Measurements from ENCODE around the gene SPRY4. TPM values are rescaled to one million over a fixed set of nuclear protein-coding genes. Genes with fewer than 3 reads are reported as not detected.
A peak's percentile ranks its signal among the peaks of the same experiment; 100 is the strongest.

Gene SPRY4
- total and polyA plus RNA-seq, 2 of the 8 experiments (the other 6 are each of a cell fraction or from before 2014, with no cell fraction given), result 59.1 to 113 TPM

DNA sequence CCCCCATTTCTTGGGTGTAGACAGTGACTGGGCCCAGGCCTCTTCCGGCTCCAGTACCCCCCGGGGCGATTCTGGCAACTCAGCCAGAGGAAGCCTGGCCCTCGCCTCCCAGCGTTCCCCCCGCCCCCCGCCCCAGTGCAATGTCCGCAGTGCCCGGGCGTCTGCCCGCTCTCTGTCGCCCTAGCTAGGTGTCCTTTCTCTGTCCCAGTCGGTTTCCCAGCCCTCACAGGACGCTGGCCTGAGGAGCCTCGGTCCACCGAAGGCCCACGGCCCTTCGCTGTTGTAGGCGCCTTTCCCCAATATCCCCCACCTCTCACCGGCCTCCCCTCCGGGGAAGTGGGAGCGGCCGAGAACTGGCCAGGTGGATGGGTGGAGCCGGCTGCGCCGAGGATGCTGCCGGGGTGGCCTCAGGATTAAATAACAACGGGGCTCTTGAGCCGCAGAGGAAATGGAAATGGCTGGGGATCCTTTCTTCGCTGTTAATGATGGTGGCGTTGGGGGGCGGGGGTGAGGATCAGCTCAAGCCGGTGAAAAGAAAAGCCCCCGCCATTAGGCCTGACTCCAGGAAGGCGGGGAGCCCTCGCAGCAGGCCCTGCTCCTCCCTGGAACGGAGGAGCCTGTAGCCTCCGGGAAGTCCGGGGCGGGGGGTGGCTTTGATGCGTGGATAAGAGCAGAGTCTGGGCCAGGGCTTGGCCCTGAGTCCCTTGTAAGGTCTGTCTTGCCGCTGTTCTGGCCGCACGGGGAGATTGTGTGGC lies 1.1 kb upstream of the SPRY4 start:
- Histone ChIP-seq H3K14ac (ENCODE audit: insufficient read length) (no peak overlapping the region), H4K5ac (ENCODE audit: insufficient read length, low read depth, low read length) (peak overlapping the region; percentile 95), H3K4ac (replicated peaks; ENCODE audit: insufficient read length, low read depth, low read length) (peak overlapping the region; percentile 92), H4K8ac (ENCODE audit: extremely low read depth, insufficient read depth, low read length) (peak overlapping the region; percentile 91), H3K4me1 (replicated peaks in 1 of 4; ENCODE audit: control insufficient read depth in 3 of 4, insufficient read depth in 4 of 4, low read length in 3 of 4) (peaks cover 14 to 25% (median 17%) of the 10 kb centered on the region in 4 experiments), H3K4me2 (ENCODE audit: insufficient read depth in 1 of 2, low read depth in 2 of 2, low read length in 2 of 2) (peak overlapping the region; percentile 95 to 97), H4K91ac (replicated peaks; ENCODE audit: insufficient read length, low read length) (peak overlapping the region; percentile 99), H3K36me3 (ENCODE audit: control insufficient read depth in 2 of 4, insufficient read depth in 4 of 4, low read length in 3 of 4) (no peaks in the 10 kb centered on the region), H3K79me1 (ENCODE audit: low read depth, low read length) (no peaks in the 10 kb centered on the region; the same call in none of the 2 replicates), H3K23me2 (ENCODE audit: low read depth, low read length) (peaks cover 22% of the 10 kb centered on the region), H3K18ac (ENCODE audit: extremely low read depth, low read length) (peak overlapping the region; percentile 99), H3K79me2 (ENCODE audit: control insufficient read depth in 1 of 2, insufficient read depth in 2 of 2, low read length in 2 of 2) (peaks cover 37 to 61% of the 10 kb centered on the region in 2 experiments), H3K56ac (replicated peaks; ENCODE audit: insufficient read length, low read depth, low read length) (peak overlapping the region; percentile 97), H3K23ac (ENCODE audit: insufficient read length) (no peak overlapping the region), H3K9me3 (ENCODE audit: insufficient read depth in 2 of 2, low read depth in 1 of 2, low read length in 1 of 2) (no peaks in the 10 kb centered on the region), H3K27me3 (replicated peaks in 1 of 4; ENCODE audit: control insufficient read depth in 3 of 4, extremely low read depth in 1 of 4, insufficient read depth in 3 of 4, low read length in 3 of 4) (peaks cover 0 to 5% (median 0%) of the 10 kb centered on the region in 4 experiments; a peak in 2 of 7 replicates), H2AFZ (ENCODE audit: low read length) (no peak overlapping the region), H3K9ac (replicated peaks in 1 of 4; ENCODE audit: extremely low read depth in 1 of 4, low read depth in 3 of 4, low read length in 3 of 4) (peak overlapping the region in 3 of 4 experiments; percentile 76 to 88 (median 81); a peak in 6 of 7 replicates), H3K4me3 (ENCODE audit: extremely low read depth in 1 of 4, insufficient read depth in 2 of 4, low read depth in 3 of 4, low read length in 4 of 4) (peak overlapping the region; percentile 51 to 95 (median 90)), H2BK20ac (ENCODE audit: low read length) (peak overlapping the region; percentile 82; the same call in 1 of the 2 replicates), H4K20me1 (replicated peaks in 1 of 2; ENCODE audit: control insufficient read depth in 1 of 2, insufficient read depth in 2 of 2, low read length in 2 of 2) (peaks cover 15 to 23% of the 10 kb centered on the region in 2 experiments), H2BK120ac (replicated peaks; ENCODE audit: low read depth, low read length) (peak overlapping the region; percentile 89), H2BK5ac (ENCODE audit: low read depth, low read length) (peak overlapping the region; percentile 99), H2BK15ac (ENCODE audit: low read length) (peak overlapping the region; percentile 36; the same call in 1 of the 2 replicates), H3K27ac (ENCODE audit: low read depth, low read length) (peak overlapping the region; percentile 90), H2BK12ac (ENCODE audit: low read depth, low read length) (peak overlapping the region; percentile 96; the same call in 1 of the 2 replicates), H2AK5ac (ENCODE audit: low read depth, low read length) (no peak overlapping the region; the same call in 1 of the 2 replicates)
- ChIA-PET CTCF (ENCODE audit: partially characterized antibody) (interaction anchor here (0.6 to 13.7 kb wide), 13 partner anchors 14 to 220 kb away, joined by 3 to 191 read pairs (median 5); no protein-coding TSS in a partner anchor), POLR2A (ENCODE audit: partially characterized antibody) (interaction anchor here (0.6 to 10.7 kb wide), 28 partner anchors 8 to 244 kb away, joined by 3 to 137 read pairs (median 4); no protein-coding TSS in a partner anchor)
- FAIRE-seq (no peak), DNase-seq (ENCODE audit: low read depth in 1 of 2, low spot score in 2 of 2) (peak; percentile 79 to 89)
- 1% methylated on average over 38 of the region's 44 CpGs; no CpG with 5 or more reads in 1 of the 2 experiments for WGBS, 2 experiments (ENCODE audit: extremely low coverage in 1 of 2, insufficient coverage in 1 of 2, insufficient read length in 1 of 2, insufficient replicate concordance in 2 of 2, low coverage in 1 of 2, low lambda C conversion rate in 2 of 2, missing lambda C conversion rate in 1 of 2)
- TF ChIP-seq HDAC2 (IDR thresholded peaks at IDR 0.05; ENCODE audit: borderline replicate concordance in 1 of 2, low read depth in 2 of 2, low read length in 2 of 2) (0 out of 4 replicates have a peak, but pooled peaks of 1 of the 2 experiments have one; percentile 2), CHD2 (IDR thresholded peaks at IDR 0.05; ENCODE audit: low read length) (0 out of 2 replicates have a peak, but pooled peaks have one; percentile 1), MAFK (IDR thresholded peaks at IDR 0.05; ENCODE audit: low read depth, low read length) (no peak), PHF8 (conservative IDR thresholded peaks at IDR 0.05; ENCODE audit: low read depth, low read length) (peak; percentile 44; the same call in 1 of the 2 replicates), SIRT6 (IDR thresholded peaks at IDR 0.05; ENCODE audit: low read length) (no peak), RFX5 (IDR thresholded peaks at IDR 0.05; ENCODE audit: borderline replicate concordance, low read depth, low read length) (no peak), CREB1 (IDR thresholded peaks at IDR 0.05) (peak; percentile 12; the same call in 1 of the 2 replicates), RAD21 (IDR thresholded peaks at IDR 0.05 in 1 of 2, conservative IDR thresholded peaks at IDR 0.05 in 1 of 2; ENCODE audit: low read depth in 2 of 2, low read length in 2 of 2) (0 out of 4 replicates have a peak, but pooled peaks of 1 of the 2 experiments have one; percentile 4), SIX5 (IDR thresholded peaks at IDR 0.05; ENCODE audit: low read depth, low read length) (no peak), POLR2A (IDR thresholded peaks at IDR 0.05; ENCODE audit: control extremely low read depth in 1 of 2, low read depth in 2 of 2, low read length in 2 of 2) (peak in 1 of 2 experiments; percentile 65; a peak in 2 of 3 replicates), TAF7 (optimal IDR thresholded peaks at IDR 0.05; ENCODE audit: borderline replicate concordance, low read depth, low read length) (peak; percentile 37)

Measured in H1 (cell line).